ENCODE results near the gene DHH. TPM values are rescaled to one million over a fixed set of nuclear protein-coding genes. Genes with fewer than 3 reads are reported as not detected.

The DHH gene
- total and polyA plus RNA-seq, 10 of the 15 experiments (the other 5 are each of a cell fraction or from before 2014, with no cell fraction given) = 0.01 TPM; not detected in 9

GRCh38 chr12:49130151-49131050, 35.8 kb upstream of the DHH start (continued):
- TF ChIP-seq ZNF687 (IDR thresholded peaks at IDR 0.05) (peak; percentile 47), NR2C1 (IDR thresholded peaks at IDR 0.05) (no peak), BRCA1 (IDR thresholded peaks at IDR 0.05; ENCODE audit: low read depth, low read length) (no peak), ZBTB4 (CRISPR knock-in tag; IDR thresholded peaks at IDR 0.05) (no peak), CBX5 (IDR thresholded peaks at IDR 0.05; ENCODE audit: low read depth) (no peak), PBX3 (IDR thresholded peaks at IDR 0.05; ENCODE audit: insufficient replicate concordance, low read depth, low read length) (no peak), RELA (IDR thresholded peaks at IDR 0.05; ENCODE audit: borderline replicate concordance, partially characterized antibody) (peak; percentile 7), EP300 (IDR thresholded peaks at IDR 0.05; ENCODE audit: borderline replicate concordance in 1 of 2, control insufficient read depth in 1 of 2, low read depth in 2 of 2, low read length in 2 of 2) (peak in 1 of 2 experiments; percentile 24; a peak in 1 of 4 replicates), CEBPZ (IDR thresholded peaks at IDR 0.05; ENCODE audit: low read depth, low read length) (no peak), STAT1 (conservative IDR thresholded peaks at IDR 0.05) (no peak), BCL11A (IDR thresholded peaks at IDR 0.05; ENCODE audit: low read depth, low read length) (peak; percentile 52; the same call in 1 of the 2 replicates), ATF3 (IDR thresholded peaks at IDR 0.05; ENCODE audit: borderline replicate concordance, extremely low read depth, low read depth, low read length) (0 out of 2 replicates have a peak, but pooled peaks have one; percentile 26), ETV6 (conservative IDR thresholded peaks at IDR 0.05 in 1 of 2, IDR thresholded peaks at IDR 0.05 in 1 of 2; ENCODE audit: borderline replicate concordance in 1 of 2, low read depth in 1 of 2) (no peak; a peak in 1 of 4 replicates), NFIC (IDR thresholded peaks at IDR 0.05; ENCODE audit: low read depth, low read length) (0 out of 2 replicates have a peak, but pooled peaks have one; percentile 53)
